ENCODE results near the gene LIMCH1.

Gene LIMCH1

GRCh38 chr4:41514766-41515481, 23.0 kb upstream of the LIMCH1 start:
- no peak for DNase-seq (ENCODE audit: low read depth)
- no peak for TF ChIP-seq CTCF (conservative IDR thresholded peaks at IDR 0.05; ENCODE audit: low read depth, low read length)

GRCh38 chr4:41517121-41517520, 20.8 kb upstream of the LIMCH1 start:
- H3K4me3 ChIP-seq (ENCODE audit: low read depth, low read length), result no peak overlapping the region
- no peak for DNase-seq (ENCODE audit: low read depth)
- TF ChIP-seq CTCF (conservative IDR thresholded peaks at IDR 0.05; ENCODE audit: low read depth, low read length), result no peak

More at GRCh38 chr4:41514766-41515481, 23.0 kb upstream of the LIMCH1 start:
- H3K4me3 ChIP-seq (ENCODE audit: low read depth, low read length), result no peak overlapping the region

GRCh38 chr4:41517747-41518146, 20.2 kb upstream of the LIMCH1 start:
- no peak for TF ChIP-seq CTCF (conservative IDR thresholded peaks at IDR 0.05; ENCODE audit: low read depth, low read length)
- H3K4me3 ChIP-seq (ENCODE audit: low read depth, low read length), result no peak overlapping the region
- DNase-seq (ENCODE audit: low read depth), result no peak

GRCh38 chr4:41524425-41524824, 13.5 kb upstream of the LIMCH1 start:
- DNase-seq (ENCODE audit: low read depth), result no peak
- no peak for TF ChIP-seq CTCF (conservative IDR thresholded peaks at IDR 0.05; ENCODE audit: low read depth, low read length)
- H3K4me3 ChIP-seq (ENCODE audit: low read depth, low read length), result no peak overlapping the region

- DNase-seq (ENCODE audit: low read depth), result peak; percentile 93
- no peak for TF ChIP-seq CTCF (conservative IDR thresholded peaks at IDR 0.05; ENCODE audit: low read depth, low read length)
- no peak overlapping the region for H3K4me3 ChIP-seq (ENCODE audit: low read depth, low read length)
These were observed 12.8 kb upstream of the LIMCH1 start for GRCh38 chr4:41525129-41525528.

GRCh38 chr4:41526628-41527027, 11.3 kb upstream of the LIMCH1 start:
- no peak for DNase-seq (ENCODE audit: low read depth)
- no peak overlapping the region for H3K4me3 ChIP-seq (ENCODE audit: low read depth, low read length)
- no peak for TF ChIP-seq CTCF (conservative IDR thresholded peaks at IDR 0.05; ENCODE audit: low read depth, low read length)
